ENCODE measurements around the gene CACNB3.
"Not testable (repeated sequence)": the region's sequence is repeated elsewhere in the genome, so short reads cannot be mapped to it uniquely, and the experiment has no call there.

The CACNB3 gene

DNA sequence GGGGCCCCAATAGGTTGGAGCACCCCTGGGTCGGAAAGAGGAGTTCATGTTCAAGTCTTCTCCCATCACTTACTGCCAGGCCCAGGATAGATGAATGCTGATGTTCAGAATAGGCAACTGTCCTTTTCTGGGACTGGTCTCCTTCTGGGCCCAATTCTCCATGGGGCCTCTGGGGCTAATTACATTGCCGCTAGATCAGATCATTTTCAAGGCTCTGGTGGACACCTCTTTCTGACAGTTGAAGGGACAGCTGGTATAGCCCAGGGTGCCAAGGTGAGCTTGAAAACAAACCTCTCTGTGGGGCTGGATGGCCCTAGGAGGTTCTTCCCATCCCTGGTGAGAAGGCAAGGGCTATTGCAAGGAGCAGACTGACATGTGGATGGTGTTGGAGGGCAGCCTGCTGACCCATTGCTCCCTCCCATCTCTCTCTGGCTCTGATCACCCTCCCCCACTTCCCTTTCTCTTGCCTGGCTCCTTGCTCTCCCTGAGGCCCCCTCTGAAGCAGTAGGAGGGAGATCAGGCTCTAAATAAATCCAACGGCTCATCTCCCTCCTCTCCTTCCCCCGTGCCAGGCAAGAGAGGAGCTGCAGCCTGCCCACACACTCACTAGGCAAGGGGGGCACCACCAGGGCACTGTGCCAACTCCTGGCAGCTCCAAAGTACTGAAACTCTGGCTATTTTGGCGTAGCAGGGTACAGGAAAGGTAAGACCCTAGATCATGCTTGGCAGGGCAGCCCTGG, 1.9 kb downstream of the CACNB3 start:
- no peak for DNase-seq

DNA sequence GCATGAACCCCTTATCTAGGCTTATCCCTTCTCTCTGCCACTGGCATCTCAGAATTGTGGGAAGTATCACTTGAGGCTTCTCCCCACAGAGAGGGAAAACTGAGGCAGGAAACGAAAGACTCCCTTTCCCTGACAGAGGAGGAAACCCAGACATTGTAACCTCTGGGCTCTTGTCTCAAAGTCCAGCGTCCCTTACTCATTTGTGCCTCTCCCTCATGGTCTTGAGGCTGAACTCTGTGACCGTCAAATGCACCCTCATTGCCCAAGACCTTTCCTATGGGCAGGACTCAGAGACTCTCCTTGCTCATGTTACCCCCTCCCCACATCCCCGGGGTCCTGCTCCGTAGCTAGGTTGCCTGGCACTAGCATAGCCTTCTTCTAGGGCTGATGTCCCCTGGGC, 3.8 kb downstream of the CACNB3 start:
- DNase-seq = no peak

DNA sequence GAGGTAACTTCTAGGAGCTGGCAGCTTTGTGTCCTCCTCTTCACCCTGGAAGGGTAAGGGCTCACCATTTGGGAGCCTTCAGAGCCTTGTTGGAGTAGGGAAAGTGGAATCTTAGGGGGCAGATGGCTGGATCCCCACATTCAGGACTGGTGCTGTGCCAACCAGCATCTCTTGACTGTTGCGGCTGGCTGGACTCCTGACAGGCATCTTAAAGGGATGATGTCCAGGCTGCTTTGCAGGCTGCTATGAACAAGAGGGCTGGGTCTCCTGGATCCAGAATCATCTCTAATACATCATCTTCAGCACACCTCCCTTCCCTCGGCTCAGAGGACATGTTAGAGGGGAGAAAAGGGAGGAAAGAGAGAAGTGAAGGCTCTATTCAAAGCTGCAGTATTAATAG, 4.4 kb downstream of the CACNB3 start:
- DNase-seq = no peak

DNA sequence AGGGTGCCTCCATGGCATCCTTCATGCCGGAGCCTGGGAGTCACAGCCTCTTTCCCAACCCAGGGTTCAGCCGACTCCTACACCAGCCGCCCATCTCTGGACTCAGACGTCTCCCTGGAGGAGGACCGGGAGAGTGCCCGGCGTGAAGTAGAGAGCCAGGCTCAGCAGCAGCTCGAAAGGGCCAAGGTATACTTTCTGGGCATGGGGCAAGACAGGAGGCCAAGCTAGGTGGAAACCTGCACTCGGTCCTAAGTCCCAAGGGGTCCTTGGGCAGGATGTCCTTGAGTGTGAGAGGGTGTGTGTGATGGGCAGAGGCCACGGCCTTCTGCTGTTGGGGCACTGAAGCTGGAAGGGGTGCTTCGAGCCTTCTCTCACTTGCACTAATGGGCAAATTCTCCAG, 5.0 kb downstream of the CACNB3 start:
- no peak for DNase-seq

DNA sequence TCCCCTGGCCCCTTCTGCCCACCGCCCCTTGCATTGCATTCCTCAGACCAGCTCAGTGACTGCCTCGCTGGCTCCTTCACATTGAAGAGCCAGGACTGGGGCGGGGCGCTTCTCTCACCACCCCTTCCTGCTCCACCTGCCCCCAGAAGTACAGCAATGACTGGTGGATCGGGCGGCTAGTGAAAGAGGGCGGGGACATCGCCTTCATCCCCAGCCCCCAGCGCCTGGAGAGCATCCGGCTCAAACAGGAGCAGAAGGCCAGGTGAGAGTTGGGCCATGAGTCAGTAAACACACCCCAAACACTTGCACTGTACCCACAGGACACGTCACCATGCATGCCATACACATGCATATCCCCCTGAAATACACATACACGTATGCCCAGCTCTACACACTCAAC, 5.8 kb downstream of the CACNB3 start:
- DNase-seq = no peak

DNA sequence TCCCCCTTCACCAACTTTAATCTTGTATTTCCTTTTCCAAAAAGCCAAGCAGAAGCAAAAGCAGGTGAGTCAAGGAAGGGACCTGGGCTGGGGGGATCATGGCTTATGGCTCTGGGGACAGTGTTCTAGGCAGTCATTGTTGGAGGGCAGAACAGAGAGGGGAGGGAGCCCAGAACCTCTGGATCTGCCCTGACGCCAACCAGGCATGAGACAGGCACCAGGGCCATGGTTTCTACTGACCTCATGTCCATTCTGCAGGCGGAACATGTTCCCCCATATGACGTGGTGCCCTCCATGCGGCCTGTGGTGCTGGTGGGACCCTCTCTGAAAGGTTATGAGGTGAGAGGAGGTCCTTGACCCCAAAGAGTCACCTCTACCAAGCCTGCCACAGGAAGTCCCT, 6.6 kb downstream of the CACNB3 start:
- DNase-seq = no peak

DNA sequence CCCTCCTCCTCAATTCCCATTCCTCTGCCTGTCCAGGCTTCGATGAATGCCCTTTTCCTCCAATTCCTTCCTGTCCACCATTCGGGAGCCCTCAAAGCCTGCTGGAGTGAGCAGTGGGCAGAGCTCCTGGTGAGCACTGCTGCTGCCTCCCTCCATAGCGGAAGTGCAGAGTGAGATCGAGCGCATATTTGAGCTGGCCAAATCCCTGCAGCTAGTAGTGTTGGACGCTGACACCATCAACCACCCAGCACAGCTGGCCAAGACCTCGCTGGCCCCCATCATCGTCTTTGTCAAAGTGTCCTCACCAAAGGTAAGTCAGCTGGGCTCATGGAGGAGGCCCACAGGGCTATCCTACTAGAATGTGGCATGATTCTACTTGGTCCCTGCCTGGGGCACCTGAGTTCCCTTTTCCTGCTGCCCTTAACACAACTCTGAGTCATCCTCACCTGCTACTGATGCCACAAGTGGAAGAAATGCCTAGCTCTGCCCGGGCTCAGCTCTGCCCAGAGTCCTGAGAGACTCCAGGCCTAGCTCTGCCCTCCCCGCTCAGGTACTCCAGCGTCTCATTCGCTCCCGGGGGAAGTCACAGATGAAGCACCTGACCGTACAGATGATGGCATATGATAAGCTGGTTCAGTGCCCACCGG, 8.0 kb downstream of the CACNB3 start:
- no peak for DNase-seq

DNA sequence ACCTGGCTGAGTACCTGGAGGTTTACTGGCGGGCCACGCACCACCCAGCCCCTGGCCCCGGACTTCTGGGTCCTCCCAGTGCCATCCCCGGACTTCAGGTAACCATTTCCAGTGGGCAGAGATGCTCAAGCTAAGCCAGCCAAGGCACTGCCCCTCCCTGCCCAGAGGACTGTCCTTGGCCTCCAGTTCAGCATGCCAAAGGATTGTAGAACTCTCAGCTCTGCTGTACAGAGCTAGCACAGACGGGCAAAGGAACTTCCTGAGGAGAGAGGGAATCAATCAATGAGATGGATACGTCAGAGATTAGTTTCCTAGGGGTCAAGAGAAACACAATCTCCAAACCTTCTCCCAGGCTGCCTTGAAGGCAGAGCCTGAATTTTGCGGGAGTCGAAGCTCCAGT, 8.7 kb downstream of the CACNB3 start:
- DNase-seq = no peak

DNA sequence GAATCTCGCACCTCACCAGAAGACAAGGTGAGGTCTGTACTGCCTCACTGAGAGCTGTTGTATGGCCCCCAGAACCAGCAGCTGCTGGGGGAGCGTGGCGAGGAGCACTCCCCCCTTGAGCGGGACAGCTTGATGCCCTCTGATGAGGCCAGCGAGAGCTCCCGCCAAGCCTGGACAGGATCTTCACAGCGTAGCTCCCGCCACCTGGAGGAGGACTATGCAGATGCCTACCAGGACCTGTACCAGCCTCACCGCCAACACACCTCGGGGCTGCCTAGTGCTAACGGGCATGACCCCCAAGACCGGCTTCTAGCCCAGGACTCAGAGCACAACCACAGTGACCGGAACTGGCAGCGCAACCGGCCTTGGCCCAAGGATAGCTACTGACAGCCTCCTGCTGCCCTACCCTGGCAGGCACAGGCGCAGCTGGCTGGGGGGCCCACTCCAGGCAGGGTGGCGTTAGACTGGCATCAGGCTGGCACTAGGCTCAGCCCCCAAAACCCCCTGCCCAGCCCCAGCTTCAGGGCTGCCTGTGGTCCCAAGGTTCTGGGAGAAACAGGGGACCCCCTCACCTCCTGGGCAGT, 9.3 kb downstream of the CACNB3 start:
- no peak for DNase-seq

DNA sequence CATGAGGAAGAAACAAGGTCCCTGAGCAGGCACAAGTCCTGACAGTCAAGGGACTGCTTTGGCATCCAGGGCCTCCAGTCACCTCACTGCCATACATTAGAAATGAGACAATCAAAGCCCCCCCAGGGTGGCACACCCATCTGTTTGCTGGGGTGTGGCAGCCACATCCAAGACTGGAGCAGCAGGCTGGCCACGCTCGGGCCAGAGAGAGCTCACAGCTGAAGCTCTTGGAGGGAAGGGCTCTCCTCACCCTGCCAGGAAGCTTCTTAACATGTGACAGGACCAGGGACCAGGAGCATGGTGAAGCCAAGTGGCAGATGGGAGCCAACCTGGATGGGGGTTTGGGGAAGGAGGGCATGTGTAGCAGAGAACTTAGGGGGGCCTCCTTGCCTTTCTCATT, 10.0 kb downstream of the CACNB3 start:
- no peak for DNase-seq

DNA sequence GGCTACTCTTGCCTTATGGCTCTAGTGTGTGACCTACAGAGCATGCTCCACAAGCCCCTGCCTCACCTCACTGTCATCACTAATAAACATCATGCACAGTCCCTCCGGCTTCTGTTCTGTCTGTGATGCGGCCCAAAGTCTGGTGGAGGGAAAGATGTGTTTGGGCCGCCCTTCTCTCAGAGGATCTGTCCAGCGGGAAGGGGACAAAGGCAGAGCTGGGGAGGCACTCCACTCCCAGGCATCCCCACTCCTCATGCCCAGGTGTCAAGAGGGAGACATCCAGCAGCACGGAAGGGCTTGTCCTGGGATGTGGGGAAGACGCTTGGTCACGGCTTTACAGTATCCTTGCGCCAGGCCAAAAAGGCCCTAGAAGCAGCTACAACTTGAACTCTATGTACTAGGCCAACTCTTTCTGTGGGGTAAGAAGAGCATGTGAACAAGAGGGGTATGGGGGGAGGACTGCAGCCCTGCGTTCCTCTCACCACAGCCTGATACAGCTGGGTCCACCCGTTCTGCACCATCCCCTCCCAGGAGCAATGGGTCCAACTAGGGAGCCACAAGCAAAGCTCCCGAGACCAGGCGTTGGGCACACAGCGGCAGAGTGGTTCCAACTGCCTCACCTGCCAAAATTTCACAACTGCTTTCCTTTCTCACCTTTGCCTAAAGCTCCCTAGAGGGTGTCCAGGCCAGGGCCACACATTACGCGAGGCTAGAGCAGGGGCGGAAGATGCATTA, 10.7 kb downstream of the CACNB3 start:
- no peak for DNase-seq

DNA sequence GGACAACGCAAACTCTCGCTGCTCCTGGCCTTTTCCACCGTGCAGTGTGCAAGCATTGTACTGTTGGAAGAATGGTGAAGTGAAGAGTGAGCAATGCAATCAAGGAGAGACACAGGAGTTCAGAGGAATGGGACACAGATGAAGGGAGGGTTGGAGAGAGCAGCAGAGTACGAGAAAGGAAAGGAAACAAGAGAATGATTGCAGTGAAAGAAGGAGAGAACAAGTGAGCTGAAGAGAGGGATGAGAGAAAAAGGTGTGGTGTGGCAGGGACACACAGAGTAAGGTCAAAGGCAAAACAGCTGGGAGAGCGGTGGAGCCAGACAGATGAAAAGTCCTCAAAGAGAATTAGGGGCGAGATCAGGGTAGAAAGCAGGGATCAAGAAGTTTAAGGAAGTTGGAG, 13.0 kb downstream of the CACNB3 start:
- no peak for DNase-seq

DNA sequence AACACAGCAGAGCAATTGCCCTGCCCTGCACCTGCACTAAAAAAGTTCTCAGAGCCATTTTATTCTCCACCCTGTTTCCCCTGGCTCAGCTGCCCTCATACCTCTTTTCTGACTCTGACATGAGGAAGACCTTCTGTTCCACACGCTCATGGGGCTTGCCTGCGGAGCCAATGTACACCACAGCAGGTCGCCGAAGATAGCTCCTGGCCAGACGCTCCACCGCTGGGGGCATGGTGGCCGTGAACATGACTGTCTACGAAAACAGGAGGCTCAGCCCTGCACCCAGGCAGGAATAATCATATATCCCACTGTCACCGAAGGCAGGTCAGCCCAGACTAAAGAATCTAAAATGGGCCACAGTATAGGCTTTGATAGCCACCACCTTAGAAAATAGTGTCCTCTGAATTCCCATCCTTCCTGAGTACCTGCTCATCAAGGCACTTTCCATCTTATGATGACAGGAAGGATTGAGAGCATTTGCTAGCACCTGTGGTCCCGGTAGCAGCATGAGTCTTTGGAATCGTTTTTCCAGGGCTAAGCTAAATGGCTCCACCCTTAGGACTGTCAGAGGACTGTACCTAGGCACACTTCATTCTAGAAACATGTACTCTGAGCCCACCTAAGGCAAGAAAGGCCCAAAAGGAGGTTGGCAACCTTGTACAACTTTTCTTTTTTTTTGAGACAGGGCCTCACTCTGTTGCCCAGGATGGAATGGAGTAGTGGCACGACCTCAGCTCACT, 14.2 kb downstream of the CACNB3 start:
- DNase-seq = no peak

DNA sequence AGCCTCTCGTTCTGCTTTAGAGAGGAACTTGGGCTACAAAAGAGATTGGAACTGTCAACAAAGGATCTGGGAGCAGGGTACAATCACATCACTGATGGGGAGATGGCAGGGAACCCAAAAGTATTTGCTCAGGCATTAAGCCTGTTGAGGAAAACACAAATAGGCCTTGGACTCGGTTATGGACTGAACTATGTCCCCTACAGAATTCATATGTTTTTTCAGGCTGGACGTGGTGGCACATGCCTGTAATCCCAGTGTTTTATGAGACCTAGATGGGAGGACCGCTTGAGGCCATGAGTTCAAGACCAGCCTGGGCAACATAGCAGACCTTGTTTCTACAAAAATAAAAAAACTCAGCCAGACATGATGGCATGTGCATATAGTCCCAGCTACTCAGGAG, 19.8 kb downstream of the CACNB3 start:
- DNase-seq = no peak

DNA sequence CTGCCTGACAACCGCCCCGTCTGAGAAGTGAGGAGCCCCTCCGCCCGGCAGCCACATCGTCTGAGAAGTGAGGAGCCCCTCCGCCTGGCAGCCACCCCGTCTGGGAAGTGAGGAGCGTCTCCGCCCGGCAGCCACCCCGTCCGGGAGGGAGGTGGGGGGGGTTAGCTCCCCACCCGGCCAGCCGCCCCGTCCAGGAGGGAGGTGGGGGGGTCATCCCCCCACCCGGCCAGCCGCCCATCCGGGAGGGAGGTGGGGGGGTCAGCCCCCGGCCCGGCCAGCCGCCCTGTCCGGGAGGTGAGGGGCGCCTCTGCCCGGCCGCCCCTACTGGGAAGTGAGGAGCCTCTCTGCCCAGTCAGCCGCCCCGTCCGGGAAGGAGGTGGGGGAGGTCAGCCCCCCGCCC, 23.7 kb downstream of the CACNB3 start:
- not testable (repeated sequence) for DNase-seq

DNA sequence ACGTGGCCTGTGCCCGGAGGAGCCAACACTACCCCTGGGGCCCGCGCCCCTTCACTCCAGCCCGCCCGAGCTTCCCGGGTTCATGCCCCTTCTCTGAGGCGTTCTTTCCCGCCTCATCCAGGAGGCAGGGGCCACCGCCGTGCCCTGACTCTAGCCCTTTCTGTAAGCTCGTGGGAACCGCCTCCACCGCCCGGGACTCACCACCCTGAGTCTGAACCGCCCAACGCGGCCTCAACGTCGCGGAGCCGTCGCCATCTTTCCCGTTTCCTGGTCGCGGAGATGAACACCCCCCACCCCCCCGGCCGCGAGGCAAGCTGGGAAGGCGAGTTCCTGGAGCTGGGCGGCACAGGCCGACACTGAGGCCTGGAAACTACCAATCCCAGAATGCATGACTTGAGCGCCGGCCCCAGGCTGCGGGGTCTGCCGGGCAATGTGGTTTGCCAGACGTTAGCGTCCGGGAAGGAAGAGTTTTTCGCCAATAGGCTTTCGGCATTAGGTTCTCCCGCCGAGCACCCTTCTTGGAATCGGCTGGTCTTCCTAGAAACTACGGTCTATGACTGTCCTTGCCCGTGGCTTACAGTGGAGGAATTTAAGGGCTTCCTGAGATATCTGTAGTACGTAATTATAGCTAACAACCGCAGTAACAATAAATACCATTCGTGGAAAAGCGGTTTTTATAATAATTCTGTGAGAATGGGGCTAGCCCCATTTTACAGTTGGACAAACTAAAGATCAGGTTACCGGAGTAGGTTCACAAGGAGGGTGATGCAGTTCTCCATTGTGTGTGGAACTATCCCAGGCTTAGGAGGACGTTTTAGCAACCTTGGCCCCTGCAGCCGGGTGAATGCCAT, 33.8 kb downstream of the CACNB3 start, which contains the start of gene DDX23:
DDX23 (minus strand) TSS at position 281 of the 851 bp plus-strand sequence. CDS start 6,381 bp downstream, outside the sequence.
- DNase-seq = peak; percentile 83

DNA sequence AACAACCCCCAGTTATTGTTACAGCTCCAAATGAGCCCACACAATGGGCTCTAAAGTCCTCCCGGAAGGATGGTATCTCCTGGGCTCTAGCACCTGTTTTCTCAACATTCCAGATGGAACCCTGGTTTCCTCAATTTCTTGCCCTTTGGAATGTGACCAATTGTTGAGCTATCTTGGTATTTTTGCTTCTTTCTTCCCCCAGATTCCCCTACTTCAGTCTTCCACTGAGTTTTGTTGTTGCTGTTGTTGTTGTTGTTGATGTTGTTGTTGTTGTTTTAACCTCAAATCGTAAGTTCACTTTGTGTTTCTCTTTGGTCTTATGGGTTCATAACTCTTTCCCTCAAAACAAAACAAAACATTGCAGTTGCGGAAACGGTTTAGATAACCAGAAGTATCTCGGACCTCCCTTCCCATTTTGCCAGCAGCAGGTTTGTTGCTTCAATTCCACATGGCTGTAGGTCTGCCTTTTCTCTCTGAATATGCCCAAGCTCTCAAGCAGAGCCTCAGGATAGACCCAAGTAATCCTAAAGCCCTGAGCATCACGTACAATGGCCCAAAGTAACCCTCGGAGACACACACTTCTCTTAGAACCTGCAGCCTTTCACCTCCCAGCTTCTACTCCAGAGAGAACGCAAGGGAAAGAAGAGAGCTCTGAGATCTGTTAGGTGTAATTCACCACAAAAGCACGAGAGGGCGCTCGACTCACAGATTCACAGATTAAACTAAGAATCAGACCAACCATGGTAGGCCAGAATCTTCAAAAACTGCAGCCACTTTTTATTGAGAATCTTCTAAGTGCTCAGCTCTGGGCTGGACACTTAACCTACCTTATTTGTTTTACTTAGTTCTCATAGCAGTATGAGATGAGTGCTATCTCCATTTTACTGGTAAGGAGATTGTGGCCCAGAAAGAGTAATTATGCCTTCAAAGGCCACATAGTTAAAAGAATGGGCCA, 34.7 kb downstream of the CACNB3 start:
- DNase-seq = peak; percentile 85

DNA sequence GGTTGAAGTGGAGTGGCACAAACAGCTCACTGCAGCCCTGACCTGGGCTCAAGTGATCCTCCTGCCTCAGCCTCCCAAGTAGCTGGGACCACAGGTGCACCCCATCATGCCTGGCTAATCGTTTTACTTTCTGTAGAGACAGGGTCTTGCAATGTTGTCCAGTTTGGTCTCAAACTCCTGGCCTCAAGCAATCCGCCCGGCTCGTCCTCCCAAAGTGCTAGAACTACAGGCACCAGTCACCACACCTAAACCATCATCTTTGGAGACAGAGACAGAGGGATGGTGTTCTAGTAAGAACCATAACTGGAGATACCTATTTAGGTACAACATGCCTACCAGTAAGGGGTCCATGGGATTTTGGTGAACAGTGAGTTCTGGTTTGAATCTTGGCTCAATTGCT, 36.2 kb downstream of the CACNB3 start:
- no peak for DNase-seq

DNA sequence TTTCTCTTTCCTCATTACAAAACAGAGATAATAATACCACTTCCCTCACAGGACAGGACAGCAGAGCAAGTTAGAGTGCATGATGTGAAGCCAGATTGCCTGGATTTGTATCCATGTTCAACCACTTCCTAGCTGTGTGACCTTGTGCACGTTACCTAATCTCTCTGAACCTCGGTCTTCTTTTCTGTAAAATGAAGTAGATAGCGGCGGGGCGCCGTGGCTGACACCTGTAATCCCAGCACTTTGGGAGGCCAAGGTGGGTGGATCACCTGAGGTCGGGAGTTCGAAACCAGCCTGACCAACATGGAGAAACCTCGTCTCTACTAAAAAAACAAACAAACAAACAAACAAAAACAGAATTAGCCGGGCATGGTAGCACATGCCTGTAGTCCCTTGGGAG, 36.6 kb downstream of the CACNB3 start:
- not testable (repeated sequence) for DNase-seq

DNA sequence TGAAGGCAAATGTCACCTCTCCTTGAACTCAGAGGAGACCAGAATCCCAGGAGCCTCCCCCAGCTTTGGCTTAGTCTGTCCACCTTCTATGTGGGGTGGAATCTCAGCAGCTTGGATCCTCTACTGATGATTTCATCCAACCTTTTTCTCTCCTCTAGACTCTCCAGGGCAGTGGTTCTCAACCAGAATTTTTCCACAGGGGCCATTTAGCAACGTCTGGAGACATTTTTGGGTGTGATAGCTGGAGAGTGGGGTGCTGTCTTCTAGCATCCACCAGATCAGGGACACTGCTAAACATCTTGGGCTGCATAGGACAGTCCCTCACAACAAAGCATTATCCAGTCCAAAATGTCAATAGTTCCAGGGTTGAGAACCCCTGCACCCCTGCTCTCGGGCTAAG, 38.1 kb downstream of the CACNB3 start:
- DNase-seq = no peak
